T-helper 1 cell treated with Interleukin-12 subunit alpha and Interleukin-12 subunit beta and Interleukin-4 antibody, amounts not matched to agents 30 μg/mL and 1 μg/mL, for 36 hours (primary cell): ENCODE data around the gene GOLGA2.

Experiments used
- H3K27ac Mint-ChIP-seq: one replicate; pipeline ENCODE4 v1.8.0; 2021; ENCODE audit warnings: mild to moderate bottlenecking, mixed read lengths
- H3K27me3 Mint-ChIP-seq: one replicate; pipeline ENCODE4 v1.8.0; 2021; ENCODE audit warnings: low read depth, mixed read lengths
- H3K36me3 Mint-ChIP-seq: one replicate; pipeline ENCODE4 v1.8.0; 2021; ENCODE audit warnings: low read depth, mixed read lengths
- H3K4me1 Mint-ChIP-seq: one replicate; pipeline ENCODE4 v1.8.0; 2021; ENCODE audit warnings: low read depth, mixed read lengths
- H3K4me3 Mint-ChIP-seq: one replicate; pipeline ENCODE4 v1.8.0; 2021; ENCODE audit warnings: mild to moderate bottlenecking, moderate library complexity, mixed read lengths
- H3K9me3 Mint-ChIP-seq: one replicate; pipeline ENCODE4 v1.8.0; 2021; ENCODE audit warnings: mixed read lengths

GOLGA2 gene

GRCh38 chr9:128304136-128304970 is 28.5 kb upstream of the GOLGA2 start:
- no peaks in the 10 kb centered on the region for H3K4me1 Mint-ChIP-seq
- H3K27ac Mint-ChIP-seq = no peak overlapping the region
- H3K27me3 Mint-ChIP-seq = no peaks in the 10 kb centered on the region
- H3K4me3 Mint-ChIP-seq = no peak overlapping the region
- no peaks in the 10 kb centered on the region for H3K9me3 Mint-ChIP-seq
- peaks cover 2% of the 10 kb centered on the region for H3K36me3 Mint-ChIP-seq

GRCh38 chr9:128298535-128299482 is 23.0 kb upstream of the GOLGA2 start:
- no peak overlapping the region for H3K27ac Mint-ChIP-seq
- H3K9me3 Mint-ChIP-seq = no peaks in the 10 kb centered on the region

DNA sequence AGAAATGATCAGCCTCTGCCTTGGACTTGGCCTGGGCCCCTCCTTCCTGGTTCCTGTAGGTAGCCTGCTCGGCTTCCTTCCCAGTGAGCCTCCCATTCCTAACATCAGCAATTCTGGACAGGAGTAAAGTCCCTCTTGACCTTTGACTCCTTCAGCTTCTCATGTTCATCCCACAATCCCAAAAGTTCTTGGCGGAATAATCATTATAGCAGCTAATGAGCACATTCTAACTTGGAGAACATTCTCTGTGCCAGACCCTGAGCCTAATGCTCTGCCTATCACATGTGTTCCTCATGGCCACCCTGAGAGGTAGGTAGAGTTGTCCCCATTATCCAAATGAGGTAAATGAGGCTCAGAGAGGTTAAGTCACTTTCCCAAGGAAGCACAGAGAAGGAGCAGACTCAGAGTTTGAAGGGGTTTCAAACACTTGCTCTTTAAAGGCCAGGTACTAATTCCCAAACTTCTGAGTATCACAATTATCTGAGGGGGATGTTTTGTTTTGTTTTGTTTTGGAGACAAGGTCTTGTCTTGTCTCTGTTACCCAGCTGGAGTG is 21.5 kb upstream of the GOLGA2 start:
- Mint-ChIP-seq H3K27me3 (no peaks in the 10 kb centered on the region), H3K36me3 (no peaks in the 10 kb centered on the region), H3K9me3 (no peaks in the 10 kb centered on the region), H3K27ac (no peak overlapping the region), H3K4me1 (peaks cover 3% of the 10 kb centered on the region), H3K4me3 (no peak overlapping the region)

More at GRCh38 chr9:128298535-128299482, 23.0 kb upstream of the GOLGA2 start:
- Mint-ChIP-seq H3K4me3 (no peak overlapping the region), H3K27me3 (no peaks in the 10 kb centered on the region), H3K36me3 (no peaks in the 10 kb centered on the region), H3K4me1 (peaks cover 3% of the 10 kb centered on the region)

- Mint-ChIP-seq H3K27ac (no peak overlapping the region), H3K9me3 (no peaks in the 10 kb centered on the region), H3K4me1 (peaks cover 3% of the 10 kb centered on the region), H3K36me3 (no peaks in the 10 kb centered on the region), H3K27me3 (no peaks in the 10 kb centered on the region), H3K4me3 (no peak overlapping the region)
Measured at GRCh38 chr9:128296340-128297220, 20.8 kb upstream of the GOLGA2 start.

DNA sequence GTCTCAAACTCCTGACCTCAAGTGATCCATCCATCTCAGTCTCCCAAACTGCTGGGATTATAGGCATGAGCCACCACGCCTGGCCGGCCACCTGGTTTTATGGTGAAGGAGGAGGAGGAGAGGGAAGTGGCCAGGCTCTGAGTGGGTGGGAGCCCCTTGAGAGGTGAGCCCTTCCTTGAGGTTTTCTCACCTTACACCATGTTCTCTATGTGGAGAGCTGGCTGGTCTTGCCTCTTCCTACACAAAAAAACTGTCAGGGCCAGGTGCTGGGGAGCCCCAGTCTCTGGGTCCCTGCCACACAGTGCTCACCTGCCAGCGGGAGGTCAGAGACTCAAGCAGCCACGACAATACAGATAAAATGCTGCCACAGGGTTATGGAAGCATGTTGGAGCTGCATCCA is 18.3 kb upstream of the GOLGA2 start:
- Mint-ChIP-seq H3K36me3 (no peaks in the 10 kb centered on the region), H3K9me3 (no peaks in the 10 kb centered on the region), H3K27ac (no peak overlapping the region), H3K4me1 (peaks cover 3% of the 10 kb centered on the region), H3K27me3 (no peaks in the 10 kb centered on the region), H3K4me3 (no peak overlapping the region)

DNA sequence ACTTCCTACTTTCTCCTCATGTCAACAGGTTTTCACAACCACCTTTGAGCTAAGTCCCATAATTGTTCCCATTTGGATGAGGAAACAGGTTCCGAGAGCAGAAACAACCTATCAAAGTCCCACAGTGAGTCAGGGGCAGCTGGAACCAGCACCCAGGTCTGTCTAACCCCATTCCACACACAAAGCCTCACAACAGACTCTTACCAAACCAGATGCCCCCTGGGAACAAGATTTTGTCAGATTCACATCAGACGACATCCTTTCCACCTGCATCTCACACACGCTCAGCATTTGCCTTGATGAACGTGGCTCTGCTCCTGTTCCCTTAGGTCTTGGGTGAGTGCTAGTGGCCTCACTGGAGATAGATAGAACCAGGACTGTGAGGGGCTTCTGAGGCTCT is 17.3 kb upstream of the GOLGA2 start:
- Mint-ChIP-seq H3K36me3 (no peaks in the 10 kb centered on the region), H3K4me1 (peaks cover 3% of the 10 kb centered on the region), H3K4me3 (no peak overlapping the region), H3K9me3 (no peaks in the 10 kb centered on the region), H3K27me3 (no peaks in the 10 kb centered on the region), H3K27ac (no peak overlapping the region)

- H3K4me1 Mint-ChIP-seq = peaks cover 3% of the 10 kb centered on the region
- H3K27ac Mint-ChIP-seq = no peak overlapping the region
- no peak overlapping the region for H3K4me3 Mint-ChIP-seq
- no peaks in the 10 kb centered on the region for H3K9me3 Mint-ChIP-seq
- no peaks in the 10 kb centered on the region for H3K27me3 Mint-ChIP-seq
- no peaks in the 10 kb centered on the region for H3K36me3 Mint-ChIP-seq
Measured at GRCh38 chr9:128292009-128292408, 16.2 kb upstream of the GOLGA2 start.

DNA sequence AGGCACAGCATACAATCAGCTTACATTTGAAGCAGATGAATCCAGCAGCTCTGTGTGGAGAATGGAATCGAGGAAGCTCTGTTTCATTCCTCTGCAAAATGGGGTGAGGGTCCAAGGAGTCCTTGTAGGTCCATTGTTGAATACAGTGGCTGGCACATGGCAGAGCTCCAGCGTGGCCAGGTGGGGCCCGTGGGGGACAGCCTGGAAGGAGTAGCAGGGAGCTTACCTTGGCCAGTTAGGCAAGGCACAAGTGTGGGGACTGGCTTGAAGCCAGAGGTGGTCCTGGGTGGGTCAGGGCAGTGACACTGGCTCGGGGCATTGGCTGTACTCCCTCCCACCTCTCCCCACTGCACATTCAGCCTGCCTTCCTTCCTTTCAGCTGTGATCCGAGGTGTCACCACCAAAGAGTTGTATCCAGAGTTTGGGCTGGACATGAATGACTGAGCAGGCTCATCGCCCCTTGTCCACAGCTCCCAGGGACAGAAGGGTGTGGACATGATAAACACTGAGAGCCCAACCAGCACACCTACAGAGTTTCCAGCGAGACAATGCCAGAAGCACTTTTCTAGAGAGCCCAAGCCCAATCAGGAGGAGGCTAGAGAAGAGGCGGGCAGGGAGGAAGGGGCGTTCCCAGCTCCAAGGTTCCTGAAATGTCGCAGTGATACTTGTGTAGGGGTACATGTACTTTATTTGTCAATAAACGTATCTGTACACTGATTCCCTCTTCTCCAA is 12.6 kb upstream of the GOLGA2 start:
- no peak overlapping the region for H3K27ac Mint-ChIP-seq

GRCh38 chr9:128286440-128286839 is 10.6 kb upstream of the GOLGA2 start:
- no peaks in the 10 kb centered on the region for H3K4me1 Mint-ChIP-seq
- no peak overlapping the region for H3K27ac Mint-ChIP-seq
- H3K4me3 Mint-ChIP-seq = no peak overlapping the region
- H3K36me3 Mint-ChIP-seq = no peaks in the 10 kb centered on the region
- H3K27me3 Mint-ChIP-seq = no peaks in the 10 kb centered on the region
- H3K9me3 Mint-ChIP-seq = no peaks in the 10 kb centered on the region

More for the DNA sequence above, 12.6 kb upstream of the GOLGA2 start:
- no peak overlapping the region for H3K4me3 Mint-ChIP-seq
- H3K4me1 Mint-ChIP-seq = no peaks in the 10 kb centered on the region
- no peaks in the 10 kb centered on the region for H3K9me3 Mint-ChIP-seq
- no peaks in the 10 kb centered on the region for H3K27me3 Mint-ChIP-seq
- no peaks in the 10 kb centered on the region for H3K36me3 Mint-ChIP-seq

DNA sequence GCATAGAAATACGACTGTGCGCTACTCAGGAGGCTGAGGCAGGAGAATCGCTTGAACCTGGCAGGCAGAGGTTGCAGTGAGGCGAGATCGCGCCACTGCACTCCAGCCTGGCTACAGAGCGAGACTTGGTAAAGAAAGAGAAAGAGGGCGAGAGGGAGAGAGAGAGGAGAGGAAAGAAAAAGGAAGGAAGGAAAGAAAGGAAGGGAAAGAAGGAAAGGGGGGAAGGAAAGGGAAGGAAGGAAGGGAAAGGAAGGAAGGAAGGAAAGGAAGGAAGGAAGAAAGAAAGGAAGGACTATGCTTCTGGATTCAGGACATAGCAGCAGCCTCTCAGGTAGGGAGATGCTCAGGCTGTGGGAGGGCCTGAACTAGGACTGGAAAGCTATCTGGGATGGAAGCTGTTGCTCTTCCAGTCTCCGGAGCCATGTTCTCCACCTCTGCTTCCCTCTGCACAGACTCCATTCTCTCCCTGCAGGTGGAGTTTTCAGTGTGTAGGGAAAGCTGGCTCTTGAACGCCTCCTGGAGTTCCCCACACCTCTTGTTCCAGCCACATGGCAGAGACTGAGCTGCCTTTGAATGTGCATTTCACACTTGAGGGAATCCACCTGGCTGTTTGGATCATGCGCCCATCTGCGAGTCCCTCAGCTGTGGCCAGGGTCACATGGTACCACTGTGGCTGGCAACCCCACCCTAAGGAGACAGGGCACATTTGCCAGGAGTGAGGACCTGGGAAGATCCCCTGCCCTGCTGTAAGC is 9.4 kb upstream of the GOLGA2 start:
- no peak overlapping the region for H3K27ac Mint-ChIP-seq
- no peaks in the 10 kb centered on the region for H3K9me3 Mint-ChIP-seq
- H3K27me3 Mint-ChIP-seq = no peaks in the 10 kb centered on the region
- no peak overlapping the region for H3K4me3 Mint-ChIP-seq
- peaks cover under 1% of the 10 kb centered on the region for H3K4me1 Mint-ChIP-seq
- no peaks in the 10 kb centered on the region for H3K36me3 Mint-ChIP-seq

DNA sequence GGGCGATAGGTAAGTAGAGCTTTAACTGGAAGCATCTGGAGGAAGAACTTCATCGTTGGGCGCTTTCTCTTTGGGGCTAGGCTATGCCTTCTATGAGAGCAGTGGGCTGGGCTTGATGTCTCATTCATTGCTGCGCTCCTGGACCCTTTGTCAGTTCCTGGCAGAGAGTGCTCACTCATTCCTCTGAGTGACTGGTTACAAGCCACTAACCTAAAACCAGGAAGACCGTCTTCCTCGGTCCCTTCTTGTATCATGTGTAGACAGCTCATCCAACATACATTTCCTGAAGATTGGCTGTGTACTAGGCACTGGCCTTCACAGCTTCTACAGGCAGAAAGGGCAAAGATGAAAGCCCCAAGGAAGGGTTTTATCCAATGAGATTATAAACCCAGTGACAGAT is 6.7 kb upstream of the GOLGA2 start:
- H3K27ac Mint-ChIP-seq = no peak overlapping the region
- H3K9me3 Mint-ChIP-seq = no peaks in the 10 kb centered on the region
- no peaks in the 10 kb centered on the region for H3K27me3 Mint-ChIP-seq
- H3K36me3 Mint-ChIP-seq = no peaks in the 10 kb centered on the region
- peaks cover 7% of the 10 kb centered on the region for H3K4me1 Mint-ChIP-seq
- H3K4me3 Mint-ChIP-seq = no peak overlapping the region

- H3K27me3 Mint-ChIP-seq = no peaks in the 10 kb centered on the region
- peaks cover 5% of the 10 kb centered on the region for H3K36me3 Mint-ChIP-seq
- H3K27ac Mint-ChIP-seq = no peak overlapping the region
- peak overlapping the region; percentile 16 for H3K4me3 Mint-ChIP-seq
- H3K9me3 Mint-ChIP-seq = no peaks in the 10 kb centered on the region
- peaks cover 20% of the 10 kb centered on the region for H3K4me1 Mint-ChIP-seq
Measured at GRCh38 chr9:128280084-128280622, 4.3 kb upstream of the GOLGA2 start.
